Measurements from ENCODE around the gene ZNF521.

- no peak for TF ChIP-seq EZH2 (IDR thresholded peaks at IDR 0.05; ENCODE audit: low read length, unreplicated experiment)
- no peak for TF ChIP-seq CTCF (conservative IDR thresholded peaks at IDR 0.05; ENCODE audit: low read depth, low read length)
- no peak for TF ChIP-seq EZH2phosphoT487 (IDR thresholded peaks at IDR 0.05; ENCODE audit: borderline replicate concordance, low read length)
Observed at GRCh38 chr18:25233528-25234321, 118.2 kb downstream of the ZNF521 start.
